B cell (primary cell): Measurements from ENCODE around the gene FIBP. TPM values are rescaled to one million over a fixed set of nuclear protein-coding genes. Genes with fewer than 3 reads are reported as not detected.
"Not testable (repeated sequence)": the region's sequence is repeated elsewhere in the genome, so short reads cannot be mapped to it uniquely, and the experiment has no call there.

ENCODE experiments used
- ATAC-seq: fragments of 200-7000 bp; cut with Tn5 transposase; one replicate; pipeline ENCODE4 v1.10.0; 2021; ENCODE audit warnings: low read depth, mild to moderate bottlenecking, moderate number of reproducible peaks, moderate library complexity
- CTCF ChIA-PET: fragments of 350-600 bp; sonication (Branson Sonifier 250); formaldehyde crosslinking; loops from one replicate; lab custom pipeline; 2021; ENCODE audit warnings: antibody characterized with exemption, inconsistent platforms; lab: Charles Lee
- POLR2A ChIA-PET: fragments of 350-600 bp; sonication (Branson Sonifier 250); formaldehyde crosslinking; loops from one replicate; lab custom pipeline; 2021; ENCODE audit warnings: antibody characterized with exemption; lab: Charles Lee
- DNase-seq: peaks from one replicate; pipeline ENCODE4 v3.0.0; 2013
- H2AFZ ChIP-seq: 2 replicates; pipeline ENCODE4 v1.6.1; 2012; ENCODE audit warnings: mild to moderate bottlenecking, low read depth, low read length; ENCODE audit not compliant: insufficient read depth, poor library complexity, severe bottlenecking
- H3K27ac ChIP-seq, 2 donors: 1 replicate in 1 of 2; 2 replicates in 1 of 2; pipeline ENCODE4 v1.5.1; 2012 to 2013; ENCODE audit warnings: low read length in 2 of 2, mild to moderate bottlenecking in 2 of 2, moderate library complexity in 1 of 2
- H3K27me3 ChIP-seq, 4 experiments: fragments of 200-600 bp in 1 of 4; sonication (generic) in 1 of 4; replicated peaks in 1 of 4; 1 replicate in 2 of 4; 2 replicates in 2 of 4; pipeline versions ENCODE4 v1.6.1 to v1.7.0; 2013 to 2016; ENCODE audit warnings: low read length in 3 of 4, mild to moderate bottlenecking in 2 of 4, mixed read lengths in 1 of 4, moderate library complexity in 1 of 4; ENCODE audit not compliant: insufficient read depth in 4 of 4, control insufficient read depth in 3 of 4; ENCODE audit errors: control extremely low read depth in 1 of 4
- H3K36me3 ChIP-seq, 2 experiments: replicated peaks in 1 of 2; 1 replicate in 1 of 2; 2 replicates in 1 of 2; pipeline versions ENCODE4 v1.6.1 to v1.7.1; 2013; ENCODE audit warnings: low read length in 1 of 2; ENCODE audit not compliant: insufficient read depth in 2 of 2, control insufficient read depth in 1 of 2; ENCODE audit errors: control extremely low read depth in 1 of 2, extremely low read depth in 1 of 2
- H3K4me1 ChIP-seq, 2 donors: fragments of 200-600 bp in 1 of 2; sonication (generic) in 1 of 2; 1 replicate in 1 of 2; 2 replicates in 1 of 2; pipeline versions ENCODE4 v1.5.1 to v1.6.1; 2013 to 2017; ENCODE audit warnings: low read length in 2 of 2; ENCODE audit not compliant: control insufficient read depth in 2 of 2, insufficient read depth in 2 of 2
- H3K4me2 ChIP-seq: replicated peaks from 2 replicates; pipeline ENCODE3; 2012; ENCODE audit warnings: mild to moderate bottlenecking, low read depth, low read length; ENCODE audit not compliant: poor library complexity, severe bottlenecking
- H3K4me3 ChIP-seq, 5 experiments: fragments of 200-600 bp in 1 of 5; sonication (generic) in 1 of 5; 1 replicate in 3 of 5; 2 replicates in 2 of 5; pipeline versions ENCODE4 v1.5.1 to v1.7.0; 2011 to 2016; ENCODE audit warnings: low read length in 4 of 5, mild to moderate bottlenecking in 4 of 5, low read depth in 2 of 5, control low read depth in 1 of 5, moderate library complexity in 1 of 5; ENCODE audit not compliant: insufficient read depth in 1 of 5; ENCODE audit errors: control extremely low read depth in 1 of 5, extremely low read depth in 1 of 5
- H3K79me2 ChIP-seq: fragments of 200-600 bp; sonication (generic); one replicate; pipeline ENCODE4 v1.6.0; 2016; ENCODE audit warnings: low read length; ENCODE audit not compliant: control insufficient read depth, insufficient read depth
- H3K9ac ChIP-seq: fragments of 200-600 bp; sonication (generic); 2 replicates; pipeline ENCODE4 v1.6.1; 2017; ENCODE audit warnings: mild to moderate bottlenecking, low read length, moderate library complexity
- H3K9me3 ChIP-seq, 3 donors: one replicate each; pipeline versions ENCODE4 v1.6.1 to v1.7.1; 2013; ENCODE audit warnings: low read length in 2 of 3; ENCODE audit not compliant: control insufficient read depth in 2 of 3, insufficient read depth in 1 of 3; ENCODE audit errors: control extremely low read depth in 1 of 3
- H4K20me1 ChIP-seq: 2 replicates; pipeline ENCODE4 v1.6.0; 2012; ENCODE audit warnings: mild to moderate bottlenecking, low read length; ENCODE audit not compliant: insufficient read depth, control insufficient read depth, poor library complexity, severe bottlenecking
- H3K27ac Mint-ChIP-seq: one replicate; pipeline ENCODE4 v1.8.0; 2021; ENCODE audit warnings: mixed read lengths
- H3K27me3 Mint-ChIP-seq: one replicate; pipeline ENCODE4 v1.8.0; 2021; ENCODE audit warnings: mixed read lengths
- H3K4me1 Mint-ChIP-seq: one replicate; pipeline ENCODE4 v1.8.0; 2021; ENCODE audit warnings: mixed read lengths
- H3K4me3 Mint-ChIP-seq: one replicate; pipeline ENCODE4 v1.8.0; 2021; ENCODE audit warnings: mixed read lengths
- H3K9me3 Mint-ChIP-seq: one replicate; pipeline ENCODE4 v1.8.0; 2022; ENCODE audit warnings: mixed read lengths; ENCODE audit not compliant: insufficient read depth
- CTCF ChIP-seq: fragments of 200-600 bp; IDR thresholded peaks from one replicate; pipeline ENCODE4 v1.8.0; 2022; ENCODE audit warnings: antibody characterized with exemption, mild to moderate bottlenecking
- EZH2 ChIP-seq: IDR thresholded peaks from 2 replicates; pipeline ENCODE4 v1.6.1; 2012; ENCODE audit warnings: borderline replicate concordance, low read depth, mild to moderate bottlenecking, moderate library complexity, low read length; ENCODE audit not compliant: insufficient read depth, poor library complexity, severe bottlenecking
- WGBS: methylation state at CpG from one replicate; pipeline ENCODE4 v1.1.5; 2013; ENCODE audit warnings: missing lambda C conversion rate; ENCODE audit not compliant: insufficient coverage; 5-methylcytosine and 5-hydroxymethylcytosine counted together
- intact Hi-C: fragments of 100-400 bp; cut with micrococcal nuclease; formaldehyde crosslinking; loops from one replicate; pipeline ENCODE4 v1.10.0; 2022
- polyA plus RNA-seq: library from polyadenylated mRNA; depleted of rRNA; stranded (reverse); fragments of >200 nt; gene quantifications from 2 replicates; pipeline ENCODE4 v1.2.3, GENCODE V29; 2012
- total RNA-seq, 2 donors: library from RNA; stranded (reverse); fragments of 120-200 nt in 1 of 2; gene quantifications; 1 replicate in 1 of 2; 2 replicates in 1 of 2; pipeline versions ENCODE4 v1.2.3 to v1.2.4, GENCODE V29; 2013 to 2022

Gene FIBP
- total and polyA plus RNA-seq, 2 donors (not counting 1 experiment from before 2014, with no cell fraction given) = 63.4 to 128 TPM

- CTCF ChIA-PET = interaction anchor here (0.8 to 15.5 kb wide), 3 partner anchors 8 to 38 kb away, joined by 4 to 244 read pairs (median 44); partner anchors contain the start of genes CFL1 and MUS81
- Histone ChIP-seq H3K4me2 (peak overlapping the region; percentile 99), H2AFZ (no peak overlapping the region), H3K4me3 (peak overlapping the region in 1 of 5 experiments; percentile 49), H3K9me3 (no peaks in the 10 kb centered on the region), H3K79me2 (peaks cover 21% of the 10 kb centered on the region), H3K36me3 (no peaks in the 10 kb centered on the region), H3K27ac (peak overlapping the region in 1 of 2 donors; percentile 85), H3K4me1 (peaks cover 47 to 56% of the 10 kb centered on the region in 2 donors), H3K27me3 (no peaks in the 10 kb centered on the region), H3K9ac (peak overlapping the region; percentile 54), H4K20me1 (peaks cover 21% of the 10 kb centered on the region)
- POLR2A ChIA-PET = interaction anchor here (0.7 to 6.2 kb wide), 5 partner anchors 25 to 1623 kb away, joined by 3 to 65 read pairs (median 4); partner anchors contain the start of genes C11orf68, CFL1 and MUS81
- peak overlapping the region; percentile 98 for H3K27ac Mint-ChIP-seq
- DNase-seq (peak; percentile 28), ATAC-seq (no peak)
- peak overlapping the region; percentile 98 for H3K4me3 Mint-ChIP-seq
- intact Hi-C loops = no loop called here
- no peaks in the 10 kb centered on the region for H3K27me3 Mint-ChIP-seq
- no peaks in the 10 kb centered on the region for H3K9me3 Mint-ChIP-seq
- 68% methylated on average over 9 of the region's 10 CpGs for WGBS
- peaks cover 51% of the 10 kb centered on the region for H3K4me1 Mint-ChIP-seq
- TF ChIP-seq EZH2 (no peak), CTCF (no peak)
Measured at GRCh38 chr11:65892661-65893317, 4.5 kb upstream of the FIBP start.

GRCh38 chr11:65892137-65892540 is 3.9 kb upstream of the FIBP start:
- H3K27me3 ChIP-seq, ATAC-seq, H3K27me3 Mint-ChIP-seq, H3K9me3 ChIP-seq, H2AFZ ChIP-seq, intact Hi-C loops, H3K36me3 ChIP-seq, H3K9me3 Mint-ChIP-seq: not testable (repeated sequence)
- POLR2A ChIA-PET = interaction anchor here (1.0 to 6.2 kb wide), 4 partner anchors 26 to 110 kb away, joined by 4 to 65 read pairs (median 7); partner anchors contain the start of genes BANF1, C11orf68, CFL1 and MUS81
- CTCF ChIA-PET = interaction anchor here (0.8 to 15.5 kb wide), 6 partner anchors 8 to 180 kb away, joined by 4 to 244 read pairs (median 36); partner anchors contain the start of genes CFL1, FOSL1, KAT5 and MUS81
- Mint-ChIP-seq H3K4me3 (peak overlapping the region; percentile 98), H3K27ac (peak overlapping the region; percentile 98), H3K4me1 (peaks cover 57% of the 10 kb centered on the region)
- Histone ChIP-seq H3K27ac (peak overlapping the region; percentile 4 to 85), H3K79me2 (peaks cover 24% of the 10 kb centered on the region), H3K4me1 (peaks cover 52 to 62% of the 10 kb centered on the region in 2 donors), H4K20me1 (peaks cover 21% of the 10 kb centered on the region), H3K4me3 (peak overlapping the region; percentile 6 to 88 (median 63)), H3K9ac (peak overlapping the region; percentile 96), H3K4me2 (peak overlapping the region; percentile 99)
- DNase-seq = peak; percentile 25
- 62% methylated on average over 5 of the region's 5 CpGs for WGBS
